Measurements from ENCODE around the gene PLA2G4F. TPM values are rescaled to one million over a fixed set of nuclear protein-coding genes. Genes with fewer than 3 reads are reported as not detected.

The PLA2G4F gene, protein sequence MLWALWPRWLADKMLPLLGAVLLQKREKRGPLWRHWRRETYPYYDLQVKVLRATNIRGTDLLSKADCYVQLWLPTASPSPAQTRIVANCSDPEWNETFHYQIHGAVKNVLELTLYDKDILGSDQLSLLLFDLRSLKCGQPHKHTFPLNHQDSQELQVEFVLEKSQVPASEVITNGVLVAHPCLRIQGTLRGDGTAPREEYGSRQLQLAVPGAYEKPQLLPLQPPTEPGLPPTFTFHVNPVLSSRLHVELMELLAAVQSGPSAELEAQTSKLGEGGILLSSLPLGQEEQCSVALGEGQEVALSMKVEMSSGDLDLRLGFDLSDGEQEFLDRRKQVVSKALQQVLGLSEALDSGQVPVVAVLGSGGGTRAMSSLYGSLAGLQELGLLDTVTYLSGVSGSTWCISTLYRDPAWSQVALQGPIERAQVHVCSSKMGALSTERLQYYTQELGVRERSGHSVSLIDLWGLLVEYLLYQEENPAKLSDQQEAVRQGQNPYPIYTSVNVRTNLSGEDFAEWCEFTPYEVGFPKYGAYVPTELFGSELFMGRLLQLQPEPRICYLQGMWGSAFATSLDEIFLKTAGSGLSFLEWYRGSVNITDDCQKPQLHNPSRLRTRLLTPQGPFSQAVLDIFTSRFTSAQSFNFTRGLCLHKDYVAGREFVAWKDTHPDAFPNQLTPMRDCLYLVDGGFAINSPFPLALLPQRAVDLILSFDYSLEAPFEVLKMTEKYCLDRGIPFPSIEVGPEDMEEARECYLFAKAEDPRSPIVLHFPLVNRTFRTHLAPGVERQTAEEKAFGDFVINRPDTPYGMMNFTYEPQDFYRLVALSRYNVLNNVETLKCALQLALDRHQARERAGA
- not detected in 2 replicates for total RNA-seq

DNA sequence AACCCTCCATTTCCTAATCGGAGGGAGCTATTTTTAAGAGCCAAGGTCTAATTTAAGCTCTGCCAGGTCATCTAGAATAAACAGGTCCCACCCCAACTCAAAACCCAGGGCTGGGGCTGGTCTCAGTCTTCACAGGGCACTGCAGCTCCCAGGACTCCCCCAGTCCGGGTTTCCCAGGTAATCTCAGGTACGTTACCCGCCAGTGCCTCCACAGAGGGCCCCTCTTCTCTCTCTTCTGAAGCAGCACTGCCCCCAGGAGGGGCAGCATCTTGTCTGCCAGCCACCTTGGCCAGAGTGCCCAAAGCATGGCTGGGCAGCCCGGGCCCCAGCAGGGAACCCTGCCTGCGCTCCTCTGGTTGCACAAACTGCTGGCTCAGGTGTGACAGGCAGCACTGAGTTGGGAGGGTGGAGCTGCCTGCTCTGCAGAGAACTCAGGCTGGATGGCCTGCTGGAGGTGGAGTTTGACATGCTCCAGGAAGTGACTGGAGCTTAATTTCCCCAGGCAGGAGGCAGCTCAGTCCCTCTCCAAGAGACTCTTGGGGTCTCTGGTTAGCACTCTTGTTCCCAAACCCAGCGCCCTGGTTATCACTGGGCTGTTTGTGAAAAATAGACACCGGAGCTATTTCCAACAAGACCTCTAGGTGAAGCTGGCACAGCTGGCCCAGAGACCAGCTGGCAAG is at the start of gene PLA2G4F:
Gene PLA2G4F, minus strand, starts transcription at position 394 of the 680 bp plus-strand sequence. Its CDS starts 87 bp downstream, at position 307.
- intact Hi-C loops (cut with micrococcal nuclease), result no loop called here

DNA sequence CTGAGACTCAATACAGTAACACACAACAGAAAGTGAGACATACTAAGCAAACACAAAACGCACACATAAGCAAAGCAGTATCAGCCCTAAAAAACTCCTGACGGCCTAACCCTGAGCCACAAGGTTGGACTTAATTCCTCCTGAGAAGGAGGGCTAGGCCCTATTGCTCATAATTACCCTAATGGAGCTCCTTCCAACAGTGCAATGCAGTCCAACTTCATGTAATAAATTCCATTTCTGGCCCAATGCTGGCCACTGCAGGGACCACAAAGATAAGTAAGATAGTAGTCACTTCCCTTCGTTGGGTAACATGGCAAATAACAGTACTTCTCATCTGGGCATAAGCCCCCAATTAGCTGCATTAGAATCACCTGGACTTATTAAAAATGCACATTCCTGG is 47.5 kb upstream of the PLA2G4F start:
- intact Hi-C loops (cut with micrococcal nuclease), result no loop called here

DNA sequence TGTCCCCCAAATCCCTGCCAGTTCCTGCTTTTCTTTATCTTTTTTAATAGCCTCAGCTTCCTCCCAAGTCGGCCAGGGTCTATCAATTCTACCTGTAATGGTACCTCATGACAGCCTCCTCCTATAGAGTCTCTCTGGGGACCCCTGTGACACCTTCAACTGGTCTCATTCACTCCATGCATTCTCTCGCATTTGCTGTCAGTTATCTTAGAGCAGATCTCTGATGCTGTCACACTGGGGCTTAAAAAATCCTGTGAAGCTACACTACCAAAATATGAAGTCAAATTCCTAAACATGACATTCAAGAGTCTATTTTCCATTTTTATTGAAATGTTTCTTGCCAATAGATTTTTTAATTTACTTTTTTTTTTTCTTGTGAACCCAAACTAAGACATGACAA is 46.2 kb upstream of the PLA2G4F start:
- intact Hi-C loops (cut with micrococcal nuclease), result no loop called here

DNA sequence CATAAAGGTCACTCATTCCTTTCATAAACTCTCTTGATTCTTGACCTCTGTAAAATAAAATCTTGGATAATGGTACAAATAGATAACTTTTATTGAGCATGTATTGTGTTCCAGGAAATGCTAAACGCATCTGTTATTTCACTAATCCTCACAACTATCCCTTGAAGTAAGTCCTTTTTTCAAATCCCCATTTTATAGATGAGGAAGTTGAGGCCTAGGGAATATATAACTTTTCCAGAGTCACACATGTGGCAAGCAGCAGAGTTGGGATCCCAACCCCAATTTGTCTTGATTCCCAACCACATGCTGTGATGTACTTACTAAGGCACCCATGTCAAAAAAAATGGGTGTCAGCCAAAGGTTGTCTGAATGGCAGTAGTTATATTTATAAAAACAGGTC is 45.4 kb upstream of the PLA2G4F start:
- intact Hi-C loops (cut with micrococcal nuclease), result no loop called here

DNA sequence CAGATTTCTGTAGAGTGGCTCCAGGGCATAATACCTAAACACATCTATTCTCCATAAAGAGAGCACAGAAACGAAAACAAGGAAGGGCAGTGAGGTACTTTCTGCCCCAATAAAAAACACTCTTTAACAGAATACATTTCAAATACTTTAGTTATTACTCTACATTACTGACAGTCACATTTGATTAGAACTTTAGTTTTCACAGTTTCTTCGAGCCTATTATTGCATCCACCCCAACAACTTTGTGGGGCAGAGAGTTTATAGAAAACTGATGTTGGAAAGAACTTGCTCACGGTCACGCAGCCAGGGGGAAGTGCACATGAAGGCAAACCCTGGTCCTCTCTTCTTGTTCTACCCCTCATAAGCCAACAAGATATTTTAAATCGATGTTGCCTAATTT is 42.7 kb upstream of the PLA2G4F start:
- intact Hi-C loops (cut with micrococcal nuclease), result no loop called here

DNA sequence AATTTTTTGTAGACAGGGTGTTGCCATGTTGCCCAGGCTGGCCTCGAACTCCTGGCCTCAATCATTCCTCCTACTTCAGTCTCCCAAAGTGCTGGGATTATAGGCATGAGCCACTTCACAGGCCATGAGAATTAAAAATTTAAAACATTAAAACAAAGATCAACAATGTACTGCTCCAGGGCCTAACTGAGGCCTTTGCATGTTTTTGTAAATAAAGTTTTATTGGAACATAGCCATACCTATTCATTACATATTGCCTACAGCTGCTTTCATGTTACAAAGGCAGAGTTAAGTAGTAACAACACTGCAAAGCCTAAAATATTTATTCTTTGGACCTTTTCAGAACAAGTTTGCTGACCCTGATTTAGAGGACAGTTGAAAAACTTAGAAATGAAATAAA is 42.1 kb upstream of the PLA2G4F start:
- intact Hi-C loops (cut with micrococcal nuclease), result no loop called here

DNA sequence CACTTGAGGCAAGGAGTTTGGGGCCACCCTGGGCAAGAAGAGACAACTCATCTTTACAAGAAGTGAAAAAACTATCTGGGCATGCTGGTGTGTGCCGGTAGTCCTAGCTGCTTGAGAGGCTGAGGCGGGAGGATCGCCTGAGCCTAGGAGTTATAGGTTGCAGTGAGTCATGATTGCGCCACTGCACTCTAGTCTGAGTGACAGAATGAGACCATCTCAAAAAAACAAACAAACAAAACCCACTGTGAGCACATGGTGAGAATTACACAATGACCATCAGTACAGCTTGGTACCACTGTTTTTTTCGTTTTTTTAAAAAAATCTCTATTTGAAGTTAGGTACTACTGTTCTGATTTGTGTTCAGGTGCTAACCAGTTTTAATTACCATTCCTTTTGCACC is 38.1 kb upstream of the PLA2G4F start:
- intact Hi-C loops (cut with micrococcal nuclease), result no loop called here

DNA sequence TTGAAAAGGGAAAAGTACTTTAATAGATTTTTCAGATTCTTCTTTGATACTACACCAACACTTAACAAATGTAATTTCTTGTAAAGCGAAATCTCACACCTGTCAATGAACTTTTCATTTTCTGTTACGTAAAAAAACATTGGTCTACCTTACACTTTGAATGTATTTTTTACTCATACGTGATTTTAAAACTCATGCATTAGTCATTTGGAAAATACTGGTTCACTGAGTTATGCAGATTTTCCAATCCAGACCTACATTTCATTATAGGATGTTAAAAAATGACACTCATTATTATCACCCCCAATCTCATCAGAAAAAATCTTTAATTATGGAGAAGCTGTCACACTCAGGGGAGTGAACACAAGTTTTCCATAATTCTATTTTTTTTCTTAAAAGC is 36.9 kb upstream of the PLA2G4F start:
- intact Hi-C loops (cut with micrococcal nuclease), result no loop called here

DNA sequence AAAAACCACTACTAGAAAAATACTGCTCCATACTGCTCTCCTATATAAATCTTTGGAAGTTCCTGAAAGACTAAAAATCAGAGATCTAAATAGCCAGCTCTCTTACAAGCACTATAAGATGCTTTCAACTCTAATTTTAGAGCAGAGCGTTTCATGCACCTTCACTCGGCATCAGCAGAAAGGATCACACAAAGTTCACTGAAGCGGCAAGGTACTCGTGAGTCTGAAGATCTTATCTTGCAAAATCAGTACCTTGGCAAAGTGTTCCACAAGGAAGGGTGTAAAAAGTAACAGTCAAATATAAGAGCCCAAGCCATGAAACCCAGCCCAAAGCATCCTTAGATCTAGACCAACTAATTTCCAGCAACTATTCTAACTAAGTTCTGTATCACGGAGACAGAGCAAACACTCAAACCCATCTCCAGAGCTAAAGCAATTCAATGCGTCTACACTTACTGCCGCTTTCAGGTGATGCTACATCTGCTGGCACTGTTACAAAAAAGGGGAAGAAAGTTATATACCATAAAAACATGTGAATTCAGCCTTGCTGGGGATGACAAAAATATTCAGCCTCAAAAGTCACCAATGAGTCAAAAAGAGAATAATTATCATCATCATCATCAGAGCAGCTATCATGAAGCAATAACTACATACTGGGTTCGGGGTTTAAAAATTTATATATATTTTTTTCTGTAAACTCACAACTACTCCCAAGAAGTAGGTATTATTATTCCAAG is 35.3 kb upstream of the PLA2G4F start:
- intact Hi-C loops (cut with micrococcal nuclease), result no loop called here

DNA sequence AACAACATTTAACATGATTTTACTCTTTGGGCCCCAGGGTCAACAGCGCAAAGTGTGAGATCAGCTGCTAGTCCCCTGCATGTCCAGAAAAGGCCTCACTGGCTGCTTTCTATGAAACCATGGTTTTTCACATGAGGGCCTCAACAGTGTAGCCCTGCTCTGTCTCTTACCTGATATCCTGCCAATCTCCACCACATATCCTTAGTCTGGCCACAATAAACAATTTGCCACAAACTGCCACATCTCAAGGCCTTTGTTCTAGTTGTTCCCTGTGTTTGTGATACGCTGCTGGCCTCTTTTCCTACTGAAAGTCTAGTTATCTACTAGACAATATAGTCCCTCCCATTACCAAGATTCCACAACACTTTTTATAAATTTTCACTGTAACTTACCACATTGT is 33.9 kb upstream of the PLA2G4F start:
- intact Hi-C loops (cut with micrococcal nuclease), result no loop called here

DNA sequence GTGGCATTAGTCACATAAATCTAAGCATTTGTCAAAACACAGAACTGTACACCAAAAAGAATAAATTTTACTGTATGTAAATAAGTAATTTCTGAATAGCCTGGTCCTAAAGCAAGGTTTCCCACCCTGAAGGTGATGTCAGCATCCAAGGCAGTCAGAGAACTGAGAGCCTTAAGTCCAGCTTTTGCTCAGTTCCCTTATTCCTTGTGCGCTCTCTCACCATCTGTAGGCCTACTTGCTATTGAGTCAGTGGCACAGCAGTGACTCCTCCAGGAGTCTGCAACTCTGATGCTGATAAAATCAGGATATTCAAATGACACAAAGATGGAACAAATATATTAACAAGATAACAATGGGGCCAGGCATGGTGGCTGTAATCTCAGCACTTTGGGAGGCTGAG is 29.4 kb upstream of the PLA2G4F start:
- intact Hi-C loops (cut with micrococcal nuclease), result no loop called here

DNA sequence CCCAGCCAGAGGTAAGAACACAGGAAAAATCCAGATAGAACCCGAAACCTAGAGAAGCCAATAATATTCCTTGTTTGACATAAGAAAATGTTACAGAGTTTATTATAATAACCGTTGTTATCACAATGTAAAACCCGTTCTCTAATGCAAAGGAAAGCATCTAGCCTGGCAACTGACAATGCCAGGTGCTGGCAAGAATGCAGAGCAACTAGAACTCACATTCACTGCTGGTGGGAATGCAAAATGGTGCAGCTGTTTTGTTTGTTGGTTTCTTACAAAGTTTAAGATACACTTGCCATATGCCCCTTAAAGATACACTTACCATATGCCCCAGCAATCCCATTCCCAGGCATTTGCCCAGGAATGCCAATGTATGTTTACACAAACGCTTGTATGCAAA is 28.3 kb upstream of the PLA2G4F start:
- intact Hi-C loops (cut with micrococcal nuclease), result no loop called here

DNA sequence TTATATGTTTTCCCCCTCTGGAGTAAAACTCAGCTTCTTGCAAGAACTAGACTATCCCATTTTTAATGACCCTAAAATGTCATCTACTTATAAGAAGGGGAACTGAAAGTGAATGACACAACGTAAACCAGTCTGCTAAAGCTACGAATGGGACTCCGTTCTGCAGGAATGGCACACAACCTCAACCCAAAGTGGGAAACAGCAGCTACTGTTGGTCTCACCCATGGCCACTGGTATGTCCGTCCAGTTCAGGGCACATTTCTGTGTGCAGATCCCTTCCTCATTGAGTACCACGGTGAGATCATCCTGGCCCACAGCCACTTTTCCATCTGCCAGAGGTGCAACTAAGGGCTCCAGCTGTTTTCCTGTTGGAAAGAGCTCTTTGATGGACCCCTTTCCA is 27.9 kb upstream of the PLA2G4F start:
- intact Hi-C loops (cut with micrococcal nuclease), result no loop called here

DNA sequence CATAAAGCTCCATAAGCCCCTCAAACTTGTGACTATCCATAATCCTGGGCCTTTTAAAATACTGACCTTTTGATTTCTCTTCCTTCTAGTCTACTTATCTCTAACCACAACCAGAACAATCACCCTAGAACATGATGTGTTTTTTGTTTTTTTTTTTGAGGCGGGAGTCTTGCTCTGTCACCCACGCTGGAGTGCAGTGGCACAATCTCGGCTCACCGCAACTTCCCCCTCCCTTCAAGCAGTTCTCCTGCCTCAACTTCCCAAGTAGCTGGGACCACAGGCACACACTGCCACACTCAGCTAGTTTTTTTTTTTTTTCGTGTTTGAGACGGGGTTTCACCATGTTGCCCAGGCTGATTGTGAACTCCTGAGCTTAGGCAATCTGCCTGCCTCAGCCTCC is 26.5 kb upstream of the PLA2G4F start:
- intact Hi-C loops (cut with micrococcal nuclease), result no loop called here

DNA sequence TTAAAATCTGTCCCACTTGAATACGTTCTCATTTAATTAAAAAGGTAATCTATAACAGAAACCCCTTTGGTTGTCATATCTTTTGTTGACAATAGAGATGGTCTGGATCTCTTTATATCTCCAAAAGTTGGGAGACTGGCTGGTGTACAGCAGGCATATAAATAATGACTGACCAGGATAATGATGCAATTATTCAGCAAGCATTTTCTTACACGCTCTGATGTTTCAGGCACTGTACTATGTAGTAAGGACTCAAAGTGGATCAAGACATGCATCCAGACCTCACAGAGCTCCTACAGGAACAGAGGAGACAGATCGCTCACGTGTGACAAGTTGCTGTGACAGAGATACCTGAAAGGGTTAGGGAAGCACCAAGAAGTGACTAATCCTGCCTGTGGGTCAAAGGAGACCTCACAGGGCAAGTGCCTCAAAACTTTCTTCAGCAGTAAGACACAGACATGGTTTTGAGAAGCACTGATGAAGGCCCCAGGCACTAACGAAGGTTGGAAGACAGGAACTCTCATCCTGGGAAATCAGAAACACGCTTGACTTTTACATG is 26.0 kb upstream of the PLA2G4F start:
- intact Hi-C loops (cut with micrococcal nuclease), result no loop called here

DNA sequence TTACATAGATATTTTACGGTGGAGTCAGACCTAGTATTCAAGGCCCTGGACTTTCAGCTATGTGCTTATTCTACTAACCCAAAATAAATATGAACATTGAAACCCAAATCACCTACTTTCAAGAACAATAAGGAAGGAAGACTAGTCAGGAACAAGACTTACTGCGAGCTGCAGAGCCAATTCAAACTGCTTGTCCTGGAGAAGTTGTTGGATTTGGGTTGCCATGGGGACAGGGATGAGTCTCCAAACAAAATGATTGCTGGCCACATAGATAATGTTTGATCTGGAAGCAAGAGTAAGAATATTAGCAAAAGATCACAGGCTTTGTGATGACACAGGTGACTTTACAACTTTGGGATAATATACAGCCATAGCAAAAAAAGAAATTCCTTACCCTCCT is 21.6 kb upstream of the PLA2G4F start:
- intact Hi-C loops (cut with micrococcal nuclease), result loop anchor here (10.0 kb wide), 1 partner anchor 297 kb away; no protein-coding TSS in a partner anchor

DNA sequence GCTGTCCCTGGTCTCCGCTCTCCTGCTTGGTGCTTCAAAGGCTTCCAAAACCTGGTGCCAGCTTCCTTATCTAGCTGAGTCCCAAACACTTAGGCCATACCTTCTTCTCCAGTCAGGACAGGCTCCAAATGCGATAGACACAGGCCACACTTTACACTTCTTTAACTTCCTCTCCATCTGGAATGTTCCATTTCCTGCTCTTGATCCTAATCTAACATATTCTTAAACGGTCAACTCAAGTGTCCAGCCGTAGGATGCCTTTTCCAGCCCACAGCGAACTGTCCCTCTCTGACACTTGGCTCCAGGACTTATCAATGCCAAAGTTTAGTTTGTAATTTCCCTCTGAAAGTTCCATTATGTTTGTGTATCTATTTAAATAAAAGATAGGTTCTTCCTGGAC is 19.2 kb upstream of the PLA2G4F start:
- intact Hi-C loops (cut with micrococcal nuclease), result loop anchor here (10.0 kb wide), 1 partner anchor 299 kb away; no protein-coding TSS in a partner anchor

DNA sequence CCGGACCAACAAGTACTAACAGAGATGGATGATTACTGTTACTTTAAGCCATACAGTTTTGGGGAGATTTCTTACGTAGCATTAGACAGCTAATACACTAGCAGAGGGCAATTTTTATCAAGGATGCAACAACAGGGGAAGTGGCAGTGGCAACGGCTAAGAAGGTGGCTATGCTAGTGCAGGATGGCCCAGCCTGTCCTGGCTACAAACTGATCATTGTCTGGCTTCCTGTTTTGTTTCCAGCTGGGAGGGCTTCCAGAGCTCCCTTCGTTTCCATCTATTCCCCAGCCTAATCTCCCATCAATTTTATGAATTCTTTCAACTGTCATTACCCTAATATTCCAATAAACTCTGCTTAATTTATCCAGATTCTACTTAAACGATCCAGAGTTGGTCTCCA is 16.0 kb upstream of the PLA2G4F start:
- intact Hi-C loops (cut with micrococcal nuclease), result loop anchor here (10.0 kb wide), 1 partner anchor 302 kb away; no protein-coding TSS in a partner anchor

DNA sequence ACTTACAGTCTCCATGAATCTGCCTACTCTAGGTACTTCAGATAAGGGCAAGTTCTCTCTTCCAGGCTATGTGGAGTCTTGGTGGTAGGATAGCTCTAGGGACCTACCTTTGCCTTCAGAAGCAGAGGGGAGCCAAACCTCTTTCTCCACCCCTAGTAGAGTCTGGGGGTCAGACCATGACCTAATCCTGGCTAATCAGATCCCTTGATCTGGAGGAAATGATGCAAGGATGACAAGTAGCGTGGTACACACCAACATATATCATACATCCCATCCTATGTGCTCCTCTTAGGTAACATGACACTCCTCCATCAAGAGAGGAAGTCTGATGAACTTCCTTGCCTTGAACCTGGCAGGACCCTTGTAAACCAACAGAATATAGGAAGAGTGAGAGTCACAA is 15.4 kb upstream of the PLA2G4F start:
- intact Hi-C loops (cut with micrococcal nuclease), result loop anchor here (10.0 kb wide), 1 partner anchor 303 kb away; no protein-coding TSS in a partner anchor

DNA sequence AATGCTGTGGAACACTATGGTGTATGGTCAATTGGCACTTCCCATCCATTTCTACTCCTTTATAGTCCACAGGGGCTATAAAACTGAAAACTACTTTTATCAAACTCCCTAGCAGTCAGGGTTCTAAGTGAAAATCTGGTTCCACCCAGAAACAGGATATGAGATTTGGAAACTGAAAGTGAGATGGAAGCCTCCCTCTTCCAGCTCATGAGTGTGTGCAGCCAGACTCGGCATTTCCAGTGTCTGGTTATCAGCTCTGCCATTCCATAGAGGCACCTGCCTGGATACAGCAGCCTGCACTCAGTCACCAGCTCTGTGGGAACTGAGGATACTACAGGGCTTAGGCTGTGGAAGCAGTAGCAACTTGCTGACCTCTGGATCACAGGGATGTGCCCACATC is 14.7 kb upstream of the PLA2G4F start:
- intact Hi-C loops (cut with micrococcal nuclease), result loop anchor here (10.0 kb wide), 1 partner anchor 304 kb away; no protein-coding TSS in a partner anchor
